DND-41 (cell line): ENCODE measurements around the gene CLSTN2.

ENCODE experiments used
- EZH2 ChIP-seq: IDR thresholded peaks from 3 replicates; pipeline ENCODE4 v1.6.1; 2012; ENCODE audit warnings: borderline replicate concordance, low read depth, mild to moderate bottlenecking, moderate library complexity, low read length, inconsistent platforms; ENCODE audit not compliant: severe bottlenecking
- TF ChIP-seq, protein P1 (sequence below): IDR thresholded peaks from 2 replicates; pipeline ENCODE4 v1.5.1; 2012; ENCODE audit warnings: borderline replicate concordance, low read length, moderate library complexity, mild to moderate bottlenecking; ENCODE audit not compliant: poor library complexity, severe bottlenecking; ENCODE audit errors: extremely low read depth

DNA sequence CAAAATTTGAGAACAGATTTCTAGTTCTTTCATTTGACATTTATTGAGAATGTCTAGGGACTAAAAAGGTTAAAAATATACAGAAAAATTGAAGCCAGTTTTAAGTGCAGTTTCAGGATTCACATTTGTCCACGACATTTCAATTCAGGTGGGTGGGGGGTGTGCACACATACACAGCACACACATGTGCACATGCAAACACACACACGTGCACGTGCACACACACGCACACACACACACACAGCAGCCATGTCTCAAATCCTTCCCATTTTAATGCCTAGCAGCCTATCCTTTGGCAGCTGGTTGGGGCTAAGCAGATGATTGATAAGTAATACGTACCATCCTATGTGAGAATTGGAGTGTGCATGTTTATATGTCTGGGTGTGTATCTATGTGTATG lies 504.5 kb downstream of the CLSTN2 start:
- TF ChIP-seq, protein P1, sequence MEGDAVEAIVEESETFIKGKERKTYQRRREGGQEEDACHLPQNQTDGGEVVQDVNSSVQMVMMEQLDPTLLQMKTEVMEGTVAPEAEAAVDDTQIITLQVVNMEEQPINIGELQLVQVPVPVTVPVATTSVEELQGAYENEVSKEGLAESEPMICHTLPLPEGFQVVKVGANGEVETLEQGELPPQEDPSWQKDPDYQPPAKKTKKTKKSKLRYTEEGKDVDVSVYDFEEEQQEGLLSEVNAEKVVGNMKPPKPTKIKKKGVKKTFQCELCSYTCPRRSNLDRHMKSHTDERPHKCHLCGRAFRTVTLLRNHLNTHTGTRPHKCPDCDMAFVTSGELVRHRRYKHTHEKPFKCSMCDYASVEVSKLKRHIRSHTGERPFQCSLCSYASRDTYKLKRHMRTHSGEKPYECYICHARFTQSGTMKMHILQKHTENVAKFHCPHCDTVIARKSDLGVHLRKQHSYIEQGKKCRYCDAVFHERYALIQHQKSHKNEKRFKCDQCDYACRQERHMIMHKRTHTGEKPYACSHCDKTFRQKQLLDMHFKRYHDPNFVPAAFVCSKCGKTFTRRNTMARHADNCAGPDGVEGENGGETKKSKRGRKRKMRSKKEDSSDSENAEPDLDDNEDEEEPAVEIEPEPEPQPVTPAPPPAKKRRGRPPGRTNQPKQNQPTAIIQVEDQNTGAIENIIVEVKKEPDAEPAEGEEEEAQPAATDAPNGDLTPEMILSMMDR = no peak
- TF ChIP-seq EZH2 = no peak
